Glutamatergic neuron (in vitro differentiated cells): ENCODE data around the gene TPRG1L. TPM values are rescaled to one million over a fixed set of nuclear protein-coding genes. Genes with fewer than 3 reads are reported as not detected.

Source experiments
- DNase-seq: peaks from one replicate; pipeline ENCODE4 v3.0.0; 2022
- H3K27ac Mint-ChIP-seq: one replicate; pipeline ENCODE4 v1.8.0; 2020; ENCODE audit warnings: mild to moderate bottlenecking, mixed read lengths, inconsistent platforms; ENCODE audit not compliant: unreplicated experiment
- H3K27me3 Mint-ChIP-seq: one replicate; pipeline ENCODE4 v1.8.0; 2020; ENCODE audit warnings: mild to moderate bottlenecking, moderate library complexity, mixed read lengths, inconsistent platforms; ENCODE audit not compliant: unreplicated experiment
- H3K36me3 Mint-ChIP-seq: one replicate; pipeline ENCODE4 v1.8.0; 2020; ENCODE audit warnings: mild to moderate bottlenecking, mixed read lengths, inconsistent platforms; ENCODE audit not compliant: unreplicated experiment
- H3K4me1 Mint-ChIP-seq: one replicate; pipeline ENCODE4 v1.8.0; 2020; ENCODE audit warnings: mild to moderate bottlenecking, low read depth, mixed read lengths, inconsistent platforms; ENCODE audit not compliant: unreplicated experiment
- H3K4me3 Mint-ChIP-seq: one replicate; pipeline ENCODE4 v1.8.0; 2020; ENCODE audit warnings: mild to moderate bottlenecking, mixed read lengths, inconsistent platforms; ENCODE audit not compliant: unreplicated experiment
- H3K9me3 Mint-ChIP-seq: one replicate; pipeline ENCODE4 v1.8.0; 2020; ENCODE audit warnings: mild to moderate bottlenecking, moderate library complexity, mixed read lengths, inconsistent platforms; ENCODE audit not compliant: unreplicated experiment
- total RNA-seq: library from RNA; stranded (reverse); fragmentation: NEBNext Ultra II Directional; extraction: Animal tissue kit (Norgen Biotek cat#: 25700); gene quantifications from one replicate; pipeline ENCODE4 v1.2.1, GENCODE V29; 2021; ENCODE audit not compliant: unreplicated experiment
- TF ChIP-seq, protein P1 (sequence below): fragments of 200-600 bp; sonication (generic); IDR thresholded peaks from one replicate; pipeline ENCODE4 v1.5.0; 2021; ENCODE audit not compliant: partially characterized antibody, unreplicated experiment

The TPRG1L gene
- total RNA-seq, 1 donor from 2014 or later: 43.1 TPM

DNA sequence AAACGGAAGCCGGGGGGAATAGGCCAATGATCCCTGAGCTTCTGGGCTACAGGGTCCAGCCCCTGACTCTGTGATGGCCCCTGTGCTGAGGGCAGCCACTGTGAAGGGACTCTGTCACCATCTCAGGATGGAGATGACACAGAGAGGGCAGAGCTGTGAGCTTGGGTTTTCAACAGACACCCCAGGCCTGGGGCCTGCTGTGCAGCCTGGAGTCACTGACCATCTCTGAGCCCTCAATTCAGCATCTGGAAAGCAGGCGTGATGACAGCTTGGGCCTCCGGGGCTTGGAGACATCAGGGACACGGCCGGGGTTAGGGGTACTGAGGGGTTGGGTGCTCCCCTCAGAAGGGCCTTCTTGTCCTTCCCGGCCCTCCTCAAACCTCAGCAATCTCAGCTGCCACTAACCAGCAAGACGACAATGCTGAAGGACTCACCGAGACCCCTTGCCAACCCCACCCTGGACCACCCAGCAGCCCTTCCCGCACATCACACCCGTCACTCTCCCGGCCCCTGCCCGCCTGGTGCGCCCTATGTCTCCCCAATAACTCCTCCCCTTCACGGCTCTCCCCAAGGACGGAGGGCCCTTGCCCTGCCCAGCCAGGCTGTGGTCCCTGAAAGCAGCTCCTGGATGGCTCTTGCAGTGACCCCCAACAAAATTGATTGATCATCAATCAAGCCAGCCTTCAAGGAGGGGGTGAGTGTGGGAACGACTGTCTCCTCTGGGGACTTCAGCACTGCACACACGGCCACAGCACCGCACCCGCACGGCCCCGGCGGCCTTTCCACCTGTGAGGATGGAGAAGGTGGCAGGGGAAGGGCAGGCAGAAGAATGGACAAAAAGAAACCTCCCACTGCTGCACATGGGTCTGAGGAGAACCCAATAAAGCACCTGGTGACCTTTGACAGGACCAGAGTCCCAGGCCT lies 17.8 kb upstream of the TPRG1L start:
- peaks cover 8% of the 10 kb centered on the region for H3K27me3 Mint-ChIP-seq
- H3K36me3 Mint-ChIP-seq: no peaks in the 10 kb centered on the region
- DNase-seq: no peak
- no peak overlapping the region for H3K4me3 Mint-ChIP-seq
- TF ChIP-seq, protein P1, sequence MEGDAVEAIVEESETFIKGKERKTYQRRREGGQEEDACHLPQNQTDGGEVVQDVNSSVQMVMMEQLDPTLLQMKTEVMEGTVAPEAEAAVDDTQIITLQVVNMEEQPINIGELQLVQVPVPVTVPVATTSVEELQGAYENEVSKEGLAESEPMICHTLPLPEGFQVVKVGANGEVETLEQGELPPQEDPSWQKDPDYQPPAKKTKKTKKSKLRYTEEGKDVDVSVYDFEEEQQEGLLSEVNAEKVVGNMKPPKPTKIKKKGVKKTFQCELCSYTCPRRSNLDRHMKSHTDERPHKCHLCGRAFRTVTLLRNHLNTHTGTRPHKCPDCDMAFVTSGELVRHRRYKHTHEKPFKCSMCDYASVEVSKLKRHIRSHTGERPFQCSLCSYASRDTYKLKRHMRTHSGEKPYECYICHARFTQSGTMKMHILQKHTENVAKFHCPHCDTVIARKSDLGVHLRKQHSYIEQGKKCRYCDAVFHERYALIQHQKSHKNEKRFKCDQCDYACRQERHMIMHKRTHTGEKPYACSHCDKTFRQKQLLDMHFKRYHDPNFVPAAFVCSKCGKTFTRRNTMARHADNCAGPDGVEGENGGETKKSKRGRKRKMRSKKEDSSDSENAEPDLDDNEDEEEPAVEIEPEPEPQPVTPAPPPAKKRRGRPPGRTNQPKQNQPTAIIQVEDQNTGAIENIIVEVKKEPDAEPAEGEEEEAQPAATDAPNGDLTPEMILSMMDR: no peak
- peaks cover 21% of the 10 kb centered on the region for H3K4me1 Mint-ChIP-seq
- peaks cover 4% of the 10 kb centered on the region for H3K9me3 Mint-ChIP-seq
- H3K27ac Mint-ChIP-seq: no peak overlapping the region

DNA sequence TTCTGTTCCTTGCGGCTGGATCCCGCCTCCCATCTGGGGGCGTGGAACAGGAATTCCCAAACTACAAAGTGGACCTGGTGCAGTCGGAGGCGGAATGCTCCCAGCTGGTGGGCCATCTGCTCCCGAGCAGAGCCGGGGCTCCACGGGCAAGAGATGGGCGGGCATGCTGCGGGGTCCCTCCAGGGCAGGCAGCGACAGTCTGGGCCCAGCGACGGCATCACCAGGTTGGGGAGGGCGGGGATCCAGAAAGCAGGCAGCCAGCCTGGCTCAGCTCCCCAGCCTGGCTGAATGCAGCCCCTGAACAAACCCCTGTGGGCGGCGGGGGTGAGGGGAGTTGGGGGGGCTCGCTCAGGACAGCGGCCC lies 17.1 kb upstream of the TPRG1L start:
- TF ChIP-seq, protein P1: no peak
- H3K4me1 Mint-ChIP-seq: peaks cover 21% of the 10 kb centered on the region
- DNase-seq: peak; percentile 65
- no peak overlapping the region for H3K27ac Mint-ChIP-seq
- peaks cover 4% of the 10 kb centered on the region for H3K9me3 Mint-ChIP-seq
- H3K4me3 Mint-ChIP-seq: no peak overlapping the region
- H3K36me3 Mint-ChIP-seq: no peaks in the 10 kb centered on the region
- peaks cover 8% of the 10 kb centered on the region for H3K27me3 Mint-ChIP-seq

DNA sequence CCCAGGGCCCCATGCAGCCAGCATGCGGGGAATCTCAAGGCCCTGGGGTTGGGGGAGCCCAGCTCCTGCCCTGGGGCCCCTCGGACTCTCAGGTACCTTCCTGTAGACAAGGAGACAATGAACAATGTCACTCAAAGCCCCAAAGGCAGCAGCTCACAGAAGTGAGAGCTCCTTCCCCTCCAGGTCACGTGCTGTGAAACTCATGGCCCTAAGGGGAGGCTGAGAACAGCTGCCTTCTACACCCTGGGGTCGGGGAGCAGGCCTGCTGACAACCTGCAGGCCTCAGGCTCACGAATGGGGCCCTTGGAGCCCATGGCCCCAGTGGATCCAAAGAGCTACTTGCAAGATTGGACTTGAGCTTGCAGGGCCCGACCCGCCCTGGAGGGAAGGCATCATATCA lies 16.7 kb upstream of the TPRG1L start:
- H3K27me3 Mint-ChIP-seq: peaks cover 8% of the 10 kb centered on the region
- peak overlapping the region; percentile 38 for H3K4me3 Mint-ChIP-seq
- peaks cover 4% of the 10 kb centered on the region for H3K9me3 Mint-ChIP-seq
- peak overlapping the region; percentile 70 for H3K27ac Mint-ChIP-seq
- TF ChIP-seq, protein P1: no peak
- DNase-seq: no peak
- peaks cover 21% of the 10 kb centered on the region for H3K4me1 Mint-ChIP-seq
- H3K36me3 Mint-ChIP-seq: no peaks in the 10 kb centered on the region

DNA sequence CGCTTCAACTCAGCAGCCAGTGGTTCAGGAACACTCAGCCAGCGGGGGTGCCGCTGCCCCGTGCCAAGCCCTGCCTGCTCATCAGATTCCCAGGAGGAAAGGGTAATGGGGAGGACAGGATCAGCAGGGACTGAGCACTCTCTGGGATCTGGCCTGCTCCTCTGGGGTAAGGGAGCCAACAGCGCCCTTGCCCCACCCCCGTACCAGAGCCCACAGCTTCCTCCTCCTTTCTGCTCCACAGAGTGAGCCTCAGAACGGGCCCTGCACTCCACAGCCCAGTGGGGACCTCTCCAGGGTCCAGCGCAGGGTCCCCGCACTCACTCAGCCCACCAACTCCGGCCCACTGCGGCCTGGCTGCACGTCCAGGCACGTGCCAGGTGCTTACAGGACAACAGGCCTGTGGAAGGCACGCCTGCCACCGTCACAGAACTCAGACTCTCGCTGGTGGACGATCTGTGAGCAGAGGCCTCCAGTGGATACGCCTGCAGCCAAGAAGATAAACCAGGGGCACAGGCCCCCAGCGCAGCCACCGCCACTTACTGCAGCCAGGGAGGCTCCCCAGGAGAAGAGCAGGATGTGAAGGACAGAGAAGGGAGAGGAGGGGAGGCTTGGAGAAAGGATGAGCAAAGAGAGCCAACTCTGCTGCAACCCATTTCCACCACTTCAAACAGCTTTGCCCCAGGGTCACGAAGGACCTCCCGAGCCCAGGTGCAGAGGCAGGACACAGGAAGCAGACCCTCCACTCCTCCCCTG lies 15.6 kb upstream of the TPRG1L start:
- Mint-ChIP-seq H3K4me3 (peak overlapping the region; percentile 74), H3K27me3 (peaks cover 8% of the 10 kb centered on the region), H3K9me3 (peaks cover 4% of the 10 kb centered on the region), H3K36me3 (no peaks in the 10 kb centered on the region), H3K27ac (peak overlapping the region; percentile 5), H3K4me1 (peaks cover 25% of the 10 kb centered on the region)
- no peak for DNase-seq
- TF ChIP-seq, protein P1: no peak
